Mammary epithelial cell (primary cell): ENCODE measurements around the gene PITPNM1.

Source experiments
- CTCF ChIP-seq, 2 donors: IDR thresholded peaks in 1 of 2; conservative IDR thresholded peaks in 1 of 2; 2 replicates each; pipeline ENCODE4 v1.5.1; 2011 to 2012; ENCODE audit warnings: inconsistent platforms in 2 of 2, low read length in 2 of 2, mild to moderate bottlenecking in 2 of 2, control low read depth in 1 of 2, low read depth in 1 of 2; ENCODE audit not compliant: insufficient read depth in 1 of 2; ENCODE audit errors: extremely low read depth in 1 of 2
- EZH2 ChIP-seq: IDR thresholded peaks from 2 replicates; pipeline ENCODE4 v1.6.1; 2012; ENCODE audit warnings: low read length, inconsistent platforms, borderline replicate concordance

GRCh38 chr11:67463680-67464410 is 41.3 kb downstream of the PITPNM1 start:
- TF ChIP-seq CTCF (conservative IDR thresholded peaks at IDR 0.05 in 1 of 2, IDR thresholded peaks at IDR 0.05 in 1 of 2; ENCODE audit: extremely low read depth in 1 of 2, insufficient read depth in 1 of 2, low read depth in 1 of 2, low read length in 2 of 2) (no peak), EZH2 (no peak)
